H9 (cell line): ENCODE data around the gene ZNF750. TPM values are rescaled to one million over a fixed set of nuclear protein-coding genes. Genes with fewer than 3 reads are reported as not detected.

ENCODE experiments used
- DNase-seq: peaks from one replicate; pipeline ENCODE4 v3.0.0-alpha.2; 2017
- H2AFZ ChIP-seq: one replicate; pipeline ENCODE4 v1.6.1; 2013; ENCODE audit warnings: mild to moderate bottlenecking, low read length, control low read depth, moderate library complexity
- H2AK5ac ChIP-seq: 2 replicates; pipeline ENCODE4 v1.6.1; 2013; ENCODE audit warnings: low read length, control low read depth, mixed read lengths; ENCODE audit not compliant: insufficient read length
- H2BK120ac ChIP-seq: one replicate; pipeline ENCODE4 v1.6.1; 2013; ENCODE audit warnings: low read depth, mild to moderate bottlenecking, low read length, control low read depth, inconsistent platforms; ENCODE audit not compliant: poor library complexity, severe bottlenecking
- H2BK12ac ChIP-seq: 2 replicates; pipeline ENCODE4 v1.6.1; 2013; ENCODE audit warnings: low read length, control low read depth, mixed read lengths, low read depth; ENCODE audit not compliant: insufficient read length
- H2BK15ac ChIP-seq: 2 replicates; pipeline ENCODE4 v1.6.1; 2013; ENCODE audit warnings: low read depth, low read length, control low read depth
- H2BK20ac ChIP-seq: one replicate; pipeline ENCODE4 v1.6.1; 2013; ENCODE audit warnings: low read depth, mild to moderate bottlenecking, low read length, control low read depth, inconsistent platforms; ENCODE audit not compliant: poor library complexity, severe bottlenecking
- H2BK5ac ChIP-seq: 2 replicates; pipeline ENCODE4 v1.6.1; 2013; ENCODE audit warnings: low read length, control low read depth, mixed read lengths; ENCODE audit not compliant: insufficient read length
- H3K14ac ChIP-seq: 2 replicates; pipeline ENCODE4 v1.6.1; 2013; ENCODE audit warnings: low read length, control low read depth; ENCODE audit not compliant: insufficient read depth
- H3K18ac ChIP-seq: 2 replicates; pipeline ENCODE4 v1.6.1; 2013; ENCODE audit warnings: low read depth, mild to moderate bottlenecking, mixed read lengths, low read length, control low read depth; ENCODE audit not compliant: insufficient read length
- H3K23ac ChIP-seq: 2 replicates; pipeline ENCODE4 v1.6.1; 2013; ENCODE audit warnings: low read length, control low read depth, mixed read lengths, low read depth; ENCODE audit not compliant: insufficient read length
- H3K23me2 ChIP-seq: 2 replicates; pipeline ENCODE4 v1.6.1; 2013; ENCODE audit warnings: low read depth, mild to moderate bottlenecking, mixed read lengths, low read length, control low read depth; ENCODE audit not compliant: insufficient read length, poor library complexity, severe bottlenecking
- H3K27ac ChIP-seq: 2 replicates; pipeline ENCODE4 v1.5.1; 2013; ENCODE audit warnings: low read length, control low read depth, mixed read lengths, low read depth; ENCODE audit not compliant: insufficient read length
- H3K27me3 ChIP-seq: 2 replicates; pipeline ENCODE4 v1.6.1; 2013; ENCODE audit warnings: low read length, control low read depth, inconsistent platforms; ENCODE audit not compliant: insufficient read depth
- H3K4ac ChIP-seq: 2 replicates; pipeline ENCODE4 v1.6.1; 2013; ENCODE audit warnings: low read depth, mild to moderate bottlenecking, control low read depth, inconsistent platforms, low read length, moderate library complexity
- H3K4me1 ChIP-seq: 2 replicates; pipeline ENCODE4 v1.6.1; 2013; ENCODE audit warnings: low read length, control low read depth, inconsistent platforms; ENCODE audit not compliant: insufficient read depth
- H3K4me2 ChIP-seq: 2 replicates; pipeline ENCODE4 v1.6.1; 2013; ENCODE audit warnings: low read length, control low read depth, mixed read lengths; ENCODE audit not compliant: insufficient read length, insufficient read depth
- H3K56ac ChIP-seq: 2 replicates; pipeline ENCODE4 v1.6.1; 2013; ENCODE audit warnings: low read depth, mild to moderate bottlenecking, mixed read lengths, low read length, control low read depth; ENCODE audit not compliant: insufficient read length
- H3K79me1 ChIP-seq: 2 replicates; pipeline ENCODE4 v1.6.1; 2013; ENCODE audit warnings: low read depth, mild to moderate bottlenecking, moderate library complexity, low read length, control low read depth, inconsistent platforms; ENCODE audit not compliant: insufficient read depth, poor library complexity, severe bottlenecking
- H3K79me2 ChIP-seq: 2 replicates; pipeline ENCODE4 v1.6.1; 2013; ENCODE audit warnings: low read length, control low read depth, inconsistent platforms; ENCODE audit not compliant: insufficient read depth
- H3K9ac ChIP-seq: 2 replicates; pipeline ENCODE4 v1.6.1; 2013; ENCODE audit warnings: low read length, control low read depth, mixed read lengths; ENCODE audit not compliant: insufficient read length; ENCODE audit errors: extremely low read depth
- H3K9me3 ChIP-seq: one replicate; pipeline ENCODE4 v1.6.1; 2013; ENCODE audit warnings: low read depth, low read length, inconsistent platforms; ENCODE audit not compliant: control insufficient read depth
- H3T11ph ChIP-seq: one replicate; pipeline ENCODE4 v1.6.1; 2013; ENCODE audit warnings: mild to moderate bottlenecking, low read length, control low read depth, inconsistent platforms
- H4K20me1 ChIP-seq: one replicate; pipeline ENCODE4 v1.6.1; 2013; ENCODE audit not compliant: control insufficient read depth, insufficient read length, insufficient read depth
- H4K5ac ChIP-seq: 2 replicates; pipeline ENCODE4 v1.6.1; 2013; ENCODE audit warnings: low read depth, mild to moderate bottlenecking, mixed read lengths, low read length, control low read depth; ENCODE audit not compliant: insufficient read length
- H4K8ac ChIP-seq: replicated peaks from 2 replicates; pipeline ENCODE4 v1.6.1; 2013; ENCODE audit warnings: low read length, control low read depth, mixed read lengths, low read depth; ENCODE audit not compliant: insufficient read length
- H4K91ac ChIP-seq: 2 replicates; pipeline ENCODE4 v1.6.1; 2013; ENCODE audit warnings: low read depth, mild to moderate bottlenecking, moderate library complexity, mixed read lengths, low read length, control low read depth; ENCODE audit not compliant: insufficient read length
- H3K27ac Mint-ChIP-seq, 3 experiments: 2 replicates in 2 of 3; 3 replicates in 1 of 3; pipeline ENCODE4 v1.8.0; 2020 to 2021; ENCODE audit warnings: mixed read lengths in 3 of 3, mild to moderate bottlenecking in 1 of 3, moderate library complexity in 1 of 3
- H3K27me3 Mint-ChIP-seq: 2 replicates; pipeline ENCODE4 v1.8.0; 2021; ENCODE audit warnings: low read depth, mild to moderate bottlenecking, moderate library complexity, mixed read lengths
- H3K36me3 Mint-ChIP-seq, 3 experiments: 2 replicates in 2 of 3; 3 replicates in 1 of 3; pipeline ENCODE4 v1.8.0; 2020 to 2021; ENCODE audit warnings: low read depth in 3 of 3, mixed read lengths in 3 of 3; ENCODE audit not compliant: insufficient read depth in 1 of 3
- H3K4me1 Mint-ChIP-seq, 2 experiments: 2 replicates each; pipeline ENCODE4 v1.8.0; 2020; ENCODE audit warnings: mixed read lengths in 2 of 2
- H3K4me3 Mint-ChIP-seq, 2 experiments: 2 replicates in 1 of 2; 3 replicates in 1 of 2; pipeline ENCODE4 v1.8.0; 2020 to 2021; ENCODE audit warnings: mild to moderate bottlenecking in 2 of 2, mixed read lengths in 2 of 2, moderate library complexity in 1 of 2
- H3K9me3 Mint-ChIP-seq, 2 experiments: 2 replicates in 1 of 2; 3 replicates in 1 of 2; pipeline ENCODE4 v1.8.0; 2020; ENCODE audit warnings: mild to moderate bottlenecking in 2 of 2, mixed read lengths in 2 of 2, moderate library complexity in 1 of 2
- CTCF ChIP-seq: fragments of 200-600 bp; sonication (generic); conservative IDR thresholded peaks from 3 replicates; pipeline ENCODE4 v1.8.0; 2021; ENCODE audit warnings: antibody characterized with exemption, mild to moderate bottlenecking
- WGBS: extraction: QIAGEN DNeasy Blood & Tissue Kit; methylation state at CpG from one replicate; pipeline ENCODE4 v1.1.7; 2013; ENCODE audit warnings: missing lambda C conversion rate, low lambda C conversion rate, mixed read lengths; ENCODE audit not compliant: insufficient read length; ENCODE audit errors: extremely low coverage; 5-methylcytosine and 5-hydroxymethylcytosine counted together
- total RNA-seq: library from RNA; stranded (reverse); gene quantifications from 2 replicates; pipeline ENCODE4 v1.2.1, GENCODE V29; 2021

ZNF750 gene
- total RNA-seq, 1 experiment from 2014 or later, result not detected

GRCh38 chr17:82812058-82812457 is 27.8 kb downstream of the ZNF750 start:
- Histone ChIP-seq H3K56ac (no peak overlapping the region), H3K4ac (no peak overlapping the region), H4K5ac (no peak overlapping the region), H4K20me1 (no peaks in the 10 kb centered on the region), H2BK15ac (no peak overlapping the region), H2BK5ac (no peak overlapping the region), H3K27me3 (no peaks in the 10 kb centered on the region), H3K23me2 (no peaks in the 10 kb centered on the region), H2AFZ (no peak overlapping the region), H3K4me1 (no peaks in the 10 kb centered on the region), H3K14ac (no peak overlapping the region), H2BK12ac (no peak overlapping the region), H2AK5ac (no peak overlapping the region), H3K18ac (no peak overlapping the region), H3K79me2 (no peaks in the 10 kb centered on the region), H3K9me3 (no peaks in the 10 kb centered on the region), H3T11ph (no peak overlapping the region), H3K27ac (no peak overlapping the region), H3K79me1 (no peaks in the 10 kb centered on the region), H3K4me2 (no peak overlapping the region), H4K8ac (no peak overlapping the region), H3K23ac (no peak overlapping the region), H4K91ac (no peak overlapping the region), H2BK20ac (no peak overlapping the region), H3K9ac (no peak overlapping the region), H2BK120ac (no peak overlapping the region)
- TF ChIP-seq CTCF, result no peak
- no peaks in the 10 kb centered on the region for H3K27me3 Mint-ChIP-seq
- H3K9me3 Mint-ChIP-seq, result peaks cover 0 to 1% of the 10 kb centered on the region in 2 experiments; a peak in 2 of 5 replicates
- H3K27ac Mint-ChIP-seq, result no peak overlapping the region
- WGBS, result no CpG with 5 or more reads among the region's 15 CpGs
- peaks cover 41 to 84% (median 77%) of the 10 kb centered on the region in 3 experiments for H3K36me3 Mint-ChIP-seq
- H3K4me1 Mint-ChIP-seq, result no peaks in the 10 kb centered on the region
- H3K4me3 Mint-ChIP-seq, result no peak overlapping the region
- no peak for DNase-seq
